GM12878 (cell line): Measurements from ENCODE around the gene ACTL10. TPM values are rescaled to one million over a fixed set of nuclear protein-coding genes. Genes with fewer than 3 reads are reported as not detected.

Experiments used
- ATAC-seq: fragments of 200-7000 bp; cut with Tn5 transposase; 3 replicates; pipeline ENCODE4 v1.9.1; 2020; ENCODE audit warnings: mild to moderate bottlenecking, moderate library complexity
- BruUV-seq: library from RNA; stranded (reverse); fragments of 400-500 nt; replicated peaks from 2 replicates; lab custom pipeline; 2021; lab: Mats Ljungman, UMichigan
- CTCF ChIA-PET: fragments of 300-600 bp; sonication (Branson Sonifier 250); formaldehyde crosslinking; extraction: SDS; loops from one replicate; lab custom pipeline; 2021; ENCODE audit warnings: inconsistent platforms; lab: Yijun Ruan, JAX
- POLR2A ChIA-PET: fragments of 350-600 bp; formaldehyde crosslinking; extraction: SDS; loops from one replicate; lab custom pipeline; 2021; ENCODE audit warnings: inconsistent platforms; lab: Charles Lee
- RAD21 ChIA-PET: fragments of 300-600 bp; sonication (Branson Sonifier 250); formaldehyde crosslinking; loops from one replicate; lab custom pipeline; 2023; ENCODE audit warnings: antibody characterized with exemption; ENCODE audit not compliant: unreplicated experiment; lab: Charles Lee
- SMC1A ChIA-PET: fragments of 300-600 bp; sonication (Branson Sonifier 250); formaldehyde crosslinking; loops from one replicate; lab custom pipeline; 2023; ENCODE audit not compliant: unreplicated experiment, uncharacterized antibody; lab: Charles Lee
- DNase-seq: peaks from one replicate; pipeline ENCODE4 v3.0.0-alpha.2; 2011; ENCODE audit warnings: low read depth, low spot score
- FAIRE-seq: peaks from 3 replicates; lab custom pipeline; 2011; peaks lifted over from hg19 to GRCh38; lab: Jason Lieb, UNC
- H2AFZ ChIP-seq: 2 replicates; pipeline ENCODE4 v1.6.0; 2011; ENCODE audit warnings: low read depth, low read length, control low read depth; ENCODE audit not compliant: control insufficient read depth
- H3K27ac ChIP-seq: 2 replicates; pipeline ENCODE4 v1.5.1; 2011; ENCODE audit warnings: control low read depth; ENCODE audit not compliant: control insufficient read depth, insufficient read depth
- H3K27me3 ChIP-seq, 2 experiments: replicated peaks in 1 of 2; 2 replicates each; pipeline versions ENCODE4 v1.6.0 to v1.6.1; 2011; ENCODE audit warnings: low read length in 1 of 2; ENCODE audit not compliant: control insufficient read depth in 2 of 2, insufficient read depth in 2 of 2
- H3K36me3 ChIP-seq, 2 experiments: 2 replicates each; pipeline ENCODE4 v1.5.1; 2011; ENCODE audit warnings: low read length in 1 of 2; ENCODE audit not compliant: control insufficient read depth in 2 of 2, insufficient read depth in 2 of 2
- H3K4me1 ChIP-seq: 2 replicates; pipeline ENCODE4 v1.6.1; 2011; ENCODE audit warnings: mild to moderate bottlenecking, low read length, moderate library complexity, mixed read lengths; ENCODE audit not compliant: control insufficient read depth, insufficient read depth
- H3K4me2 ChIP-seq: 2 replicates; pipeline ENCODE4 v1.6.0; 2011; ENCODE audit warnings: control low read depth; ENCODE audit not compliant: control insufficient read depth, insufficient read depth
- H3K4me3 ChIP-seq: fragments of 200-600 bp; sonication (generic); 2 replicates; pipeline ENCODE4 v1.5.1; 2016
- H3K79me2 ChIP-seq: 2 replicates; pipeline ENCODE4 v1.6.0; 2011; ENCODE audit warnings: low read length; ENCODE audit not compliant: control insufficient read depth, insufficient read depth
- H3K9ac ChIP-seq: 2 replicates; pipeline ENCODE4 v1.8.0; 2011; ENCODE audit warnings: low read length, control low read depth, mixed read lengths; ENCODE audit not compliant: control insufficient read depth, insufficient read depth
- H3K9me3 ChIP-seq: replicated peaks from 3 replicates; pipeline ENCODE4 v1.5.1; 2011; ENCODE audit warnings: mild to moderate bottlenecking, low read length; ENCODE audit not compliant: control insufficient read depth, insufficient read depth
- H4K20me1 ChIP-seq: 2 replicates; pipeline ENCODE4 v1.6.0; 2011; ENCODE audit not compliant: control insufficient read depth, insufficient read depth
- BRCA1 ChIP-seq: IDR thresholded peaks from 2 replicates; pipeline ENCODE4 v1.6.1; 2011; ENCODE audit warnings: low read depth, low read length, improper control_type of control experiment
- CUX1 ChIP-seq: IDR thresholded peaks from 2 replicates; pipeline ENCODE4 v1.6.1; 2012; ENCODE audit warnings: improper control_type of control experiment, low read depth, low read length; ENCODE audit not compliant: insufficient replicate concordance
- E2F8 ChIP-seq: fragments of 450-650 bp; IDR thresholded peaks from 2 replicates; pipeline ENCODE4 v1.6.1; 2018; ENCODE audit warnings: mild to moderate bottlenecking, low read depth, moderate library complexity; ENCODE audit not compliant: partially characterized antibody
- NKRF ChIP-seq: fragments of 450-650 bp; conservative IDR thresholded peaks from 2 replicates; pipeline ENCODE4 v1.6.1; 2017; ENCODE audit warnings: mild to moderate bottlenecking, moderate library complexity
- NR2F1 ChIP-seq: fragments of 450-650 bp; conservative IDR thresholded peaks from 2 replicates; pipeline ENCODE4 v1.6.1; 2017; ENCODE audit warnings: mild to moderate bottlenecking
- PAX8 ChIP-seq: fragments of 450-650 bp; IDR thresholded peaks from 2 replicates; pipeline ENCODE4 v1.6.1; 2017; ENCODE audit warnings: mild to moderate bottlenecking, moderate library complexity
- RB1 ChIP-seq: fragments of 450-650 bp; formaldehyde crosslinking; IDR thresholded peaks from 2 replicates; pipeline ENCODE4 v1.6.1; 2017; ENCODE audit warnings: mild to moderate bottlenecking, borderline replicate concordance
- SREBF1 ChIP-seq: IDR thresholded peaks from 2 replicates; pipeline ENCODE4 v1.6.1; 2012; ENCODE audit warnings: mild to moderate bottlenecking, low read length
- WGBS: methylation state at CpG from one replicate; pipeline ENCODE4 v1.1.6; 2016; ENCODE audit warnings: low lambda C conversion rate; ENCODE audit not compliant: insufficient replicate concordance, insufficient coverage; ENCODE audit errors: missing lambda C conversion rate; 5-methylcytosine and 5-hydroxymethylcytosine counted together
- in situ Hi-C: fragments of 300-500 bp; cut with MboI; formaldehyde crosslinking; loops from 9 replicates; pipeline ENCODE4 v1.14.3; 2018; ENCODE audit warnings: mixed read lengths
- intact Hi-C: fragments of 100-400 bp; cut with micrococcal nuclease; formaldehyde crosslinking; loops from one replicate; pipeline ENCODE4 v1.14.2; 2022; ENCODE audit not compliant: unreplicated experiment
- polyA plus RNA-seq, 11 experiments: library from polyadenylated mRNA; depleted of rRNA in 4 of 11; unstranded in 6 of 11; stranded (reverse) in 5 of 11; fragments of >200 nt; fragmentation: Nextera tagmentation in 4 of 11; fragmentation: Illumina TruSeq in 1 of 11; extraction: Ambion mirVana in 4 of 11; extraction: Trizol in 1 of 11; gene quantifications; 1 replicate in 1 of 11; 2 replicates in 10 of 11; pipeline versions ENCODE4 v1.2.1 to v1.2.3, GENCODE V29; 2011 to 2016; ENCODE audit warnings: inconsistent platforms in 2 of 11, missing spikeins in 2 of 11, low read depth in 1 of 11
- total RNA-seq, 4 experiments: library from RNA; depleted of rRNA in 3 of 4; stranded (reverse); fragments of >200 nt in 3 of 4; fragmentation: Illumina TruSeq in 1 of 4; extraction: Trizol in 1 of 4; gene quantifications; 2 replicates each; pipeline versions ENCODE4 v1.2.1 to v1.2.3, GENCODE V29; 2013 to 2021

The ACTL10 gene
- total and polyA plus RNA-seq, 10 of the 15 experiments (the other 5 are each of a cell fraction or from before 2014, with no cell fraction given), result 0.12 to 5.0 (median 0.89) TPM

GRCh38 chr20:33660685-33661058, 6.1 kb upstream of the ACTL10 start:
- Histone ChIP-seq H4K20me1 (no peaks in the 10 kb centered on the region), H3K27me3 (no peaks in the 10 kb centered on the region), H3K9me3 (no peaks in the 10 kb centered on the region), H2AFZ (no peak overlapping the region), H3K9ac (no peak overlapping the region), H3K27ac (no peak overlapping the region), H3K4me1 (peaks cover 18% of the 10 kb centered on the region), H3K4me3 (no peak overlapping the region), H3K4me2 (no peak overlapping the region), H3K36me3 (no peaks in the 10 kb centered on the region), H3K79me2 (no peaks in the 10 kb centered on the region)
- SMC1A ChIA-PET, result no interaction called here
- 87% methylated on average over 7 of the region's 7 CpGs for WGBS
- POLR2A ChIA-PET, result interaction anchor here (0.5 kb wide), 1 partner anchor 286 kb away, joined by 4 read pairs; no protein-coding TSS in a partner anchor
- BruUV-seq, result no TSS peak
- RAD21 ChIA-PET, result interaction anchor here (0.8 kb wide), 1 partner anchor 200 kb away, joined by 3 read pairs; no protein-coding TSS in a partner anchor
- ATAC-seq (no peak), FAIRE-seq (no peak), DNase-seq (no peak)
- in situ Hi-C loops, result no loop called here
- TF ChIP-seq RB1 (no peak), BRCA1 (no peak), E2F8 (no peak), SREBF1 (no peak), NKRF (no peak), CUX1 (no peak), PAX8 (no peak), NR2F1 (no peak)
- intact Hi-C loops, result loop anchor here (10.0 kb wide), 1 partner anchor 464 kb away; no protein-coding TSS in a partner anchor
- CTCF ChIA-PET, result no interaction called here
